Right ventricle myocardium inferior (tissue), 1 donor: Measurements from ENCODE around the gene ATP1A1. TPM values are rescaled to one million over a fixed set of nuclear protein-coding genes. Genes with fewer than 3 reads are reported as not detected.

Experiments used
- ATAC-seq: fragments of 200-7000 bp; cut with Tn5 transposase; one replicate; pipeline ENCODE4 v1.9.1; 2020; ENCODE audit warnings: mild to moderate bottlenecking, moderate library complexity
- DNase-seq: peaks from one replicate; pipeline ENCODE4 v3.0.0; 2021; ENCODE audit errors: missing footprints
- intact Hi-C: fragments of 100-400 bp; cut with DNase I; formaldehyde crosslinking; loops from one replicate; pipeline ENCODE4 v1.11.0; 2022
- total RNA-seq: library from RNA; stranded (reverse); fragmentation: NEBNext Ultra II Directional; extraction: Animal tissue kit (Norgen Biotek cat#: 25700); gene quantifications from one replicate; pipeline ENCODE4 v1.2.1, GENCODE V29; 2021
- donor health status: DM: no; HTN: yes; CAD: no; lungs with severe emphysema.

Gene ATP1A1
- total RNA-seq, 1 donor from 2014 or later = 298 TPM

GRCh38 chr1:116338400-116338799 is 34.6 kb upstream of the ATP1A1 start:
- DNase-seq (no peak), ATAC-seq (no peak)
- intact Hi-C loops = no loop called here

- intact Hi-C loops = no loop called here
- DNase-seq = no peak
- ATAC-seq = no peak
Measured at GRCh38 chr1:116340506-116341231, 32.4 kb upstream of the ATP1A1 start.

DNA sequence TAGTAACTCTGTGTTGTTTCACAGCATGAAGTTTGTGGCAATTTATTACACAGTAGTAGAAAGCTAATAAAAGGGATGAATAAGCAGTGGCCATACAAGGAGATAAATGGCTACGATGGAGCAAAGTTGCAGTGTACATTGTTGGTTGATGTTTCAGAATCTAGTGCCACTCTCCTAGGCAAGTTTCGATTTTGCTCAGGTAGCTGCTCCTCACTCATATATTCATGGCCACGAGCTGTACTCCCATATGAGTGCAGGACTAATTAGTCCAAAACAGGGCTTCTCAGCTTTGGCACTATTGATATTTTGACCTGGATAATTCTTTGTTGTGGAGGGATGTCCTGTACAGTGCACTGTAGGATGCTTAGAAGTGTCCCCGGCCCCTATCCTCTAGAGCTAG is 30.0 kb upstream of the ATP1A1 start:
- no peak for DNase-seq
- ATAC-seq = no peak
- intact Hi-C loops = no loop called here

- DNase-seq (no peak), ATAC-seq (no peak)
- intact Hi-C loops = no loop called here
Measured at GRCh38 chr1:116345011-116345410, 28.0 kb upstream of the ATP1A1 start.

DNA sequence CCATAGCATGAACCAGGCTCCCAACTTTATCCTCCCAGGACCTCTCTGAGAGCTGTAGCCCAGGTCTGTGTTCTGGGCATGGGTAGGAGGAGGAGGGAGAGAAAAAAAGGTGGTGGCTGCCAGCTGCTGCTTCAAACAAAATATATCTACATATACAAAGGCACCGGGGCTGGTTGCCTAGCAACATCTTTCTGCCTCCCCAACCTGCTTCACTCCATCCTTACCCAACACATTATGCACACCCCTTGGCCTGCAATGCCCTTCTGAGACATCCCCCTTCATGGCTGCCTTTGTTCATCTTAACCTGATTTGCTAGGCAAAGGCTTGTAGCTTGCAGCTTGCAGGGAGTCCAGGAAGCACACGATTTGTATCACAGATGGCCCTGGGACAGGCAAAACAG is 27.2 kb upstream of the ATP1A1 start:
- peak; percentile 56 for ATAC-seq
- DNase-seq = no peak
- intact Hi-C loops = no loop called here

GRCh38 chr1:116346943-116347673 is 25.9 kb upstream of the ATP1A1 start:
- DNase-seq (no peak), ATAC-seq (no peak)
- intact Hi-C loops = no loop called here

DNA sequence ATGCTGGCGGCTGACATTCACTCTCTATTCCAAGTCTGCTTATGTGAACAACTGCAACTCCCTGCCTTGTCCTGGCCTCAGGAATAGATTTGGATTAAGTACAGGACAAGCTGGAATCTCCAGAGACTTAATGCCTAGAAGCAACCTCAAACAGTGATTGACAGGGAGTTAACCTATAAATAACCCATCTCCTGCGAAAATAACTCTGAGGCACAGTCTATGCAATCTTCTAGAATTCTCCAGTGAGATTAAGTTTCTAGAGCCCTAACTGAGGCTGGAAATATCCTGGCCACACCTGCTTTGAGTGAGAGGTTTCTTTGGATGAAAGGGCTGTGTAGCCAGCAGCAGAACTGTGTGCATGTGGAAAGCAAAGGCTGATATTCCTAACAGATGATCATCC is 25.3 kb upstream of the ATP1A1 start:
- DNase-seq (no peak), ATAC-seq (no peak)
- intact Hi-C loops = no loop called here

- intact Hi-C loops = no loop called here
- ATAC-seq = no peak
- no peak for DNase-seq
Measured at GRCh38 chr1:116350097-116350645, 22.9 kb upstream of the ATP1A1 start.

DNA sequence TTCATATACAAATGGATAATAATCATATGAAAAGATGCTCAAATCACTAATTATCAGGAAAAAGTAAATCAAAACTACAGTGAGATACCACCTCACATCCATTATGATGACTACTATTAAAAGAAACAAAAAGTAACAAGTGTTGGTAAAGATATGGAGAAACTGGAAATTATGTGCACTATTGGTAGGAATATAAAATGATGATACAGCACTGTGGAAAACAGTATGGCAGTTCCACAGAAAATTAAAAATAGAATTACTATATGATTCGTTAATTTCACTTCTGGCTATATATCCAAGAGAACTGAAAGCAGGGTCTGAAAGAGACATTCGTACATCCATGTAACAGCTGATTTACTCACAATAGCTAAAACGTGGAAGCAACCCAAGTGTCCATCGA is 21.1 kb upstream of the ATP1A1 start:
- DNase-seq = no peak
- ATAC-seq = no peak
- intact Hi-C loops = no loop called here

- DNase-seq (no peak), ATAC-seq (no peak)
- intact Hi-C loops = no loop called here
Measured at GRCh38 chr1:116352349-116352813, 20.7 kb upstream of the ATP1A1 start.

DNA sequence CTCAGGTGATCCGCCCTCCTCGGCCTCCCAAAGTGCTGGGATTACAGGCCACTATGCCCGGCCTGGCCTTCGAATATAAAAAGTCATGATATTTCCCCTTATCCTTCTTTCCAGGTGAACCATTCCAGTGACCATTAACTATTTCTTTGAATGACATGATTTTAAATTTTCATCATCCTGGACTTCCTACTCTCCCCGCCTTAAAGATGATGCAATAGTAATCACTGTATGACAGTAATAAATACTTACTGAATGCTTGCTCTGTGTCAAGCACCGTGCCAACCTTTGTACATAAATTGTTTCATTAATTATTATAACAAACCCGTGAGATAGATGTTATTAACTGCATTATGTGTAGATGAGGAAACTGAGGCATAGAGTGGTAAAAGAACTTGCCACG is 19.9 kb upstream of the ATP1A1 start:
- ATAC-seq (no peak), DNase-seq (no peak)
- intact Hi-C loops = no loop called here

- DNase-seq (no peak), ATAC-seq (no peak)
- intact Hi-C loops = no loop called here
Measured at GRCh38 chr1:116356067-116356466, 17.0 kb upstream of the ATP1A1 start.

- no peak for ATAC-seq
Measured at GRCh38 chr1:116356673-116357072, 16.4 kb upstream of the ATP1A1 start.

DNA sequence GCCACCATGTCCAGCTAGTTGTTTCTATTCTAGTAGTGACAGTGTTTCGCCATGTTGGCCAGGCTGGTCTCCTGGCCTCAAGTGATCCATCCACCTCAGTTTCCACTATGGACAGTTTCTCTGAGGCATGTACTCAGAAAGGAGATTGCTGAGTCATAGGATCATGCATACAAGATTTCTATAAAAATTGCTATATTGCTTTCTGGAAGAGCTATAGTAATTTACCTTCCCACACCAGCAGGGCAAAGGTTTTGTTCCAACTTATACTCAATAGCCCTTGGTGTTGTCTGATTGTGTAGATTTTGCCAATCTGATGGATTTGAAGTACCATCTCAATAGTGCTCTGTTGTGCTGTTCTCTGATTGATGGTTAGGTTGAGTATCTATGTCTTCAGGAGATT is 15.6 kb upstream of the ATP1A1 start:
- intact Hi-C loops = no loop called here
- no peak for ATAC-seq

More at GRCh38 chr1:116356673-116357072, 16.4 kb upstream of the ATP1A1 start:
- no peak for DNase-seq
- intact Hi-C loops = no loop called here

GRCh38 chr1:116359060-116359830 is 13.8 kb upstream of the ATP1A1 start:
- no peak for DNase-seq
- intact Hi-C loops = no loop called here
- no peak for ATAC-seq

More for the DNA sequence above, 15.6 kb upstream of the ATP1A1 start:
- DNase-seq = no peak

DNA sequence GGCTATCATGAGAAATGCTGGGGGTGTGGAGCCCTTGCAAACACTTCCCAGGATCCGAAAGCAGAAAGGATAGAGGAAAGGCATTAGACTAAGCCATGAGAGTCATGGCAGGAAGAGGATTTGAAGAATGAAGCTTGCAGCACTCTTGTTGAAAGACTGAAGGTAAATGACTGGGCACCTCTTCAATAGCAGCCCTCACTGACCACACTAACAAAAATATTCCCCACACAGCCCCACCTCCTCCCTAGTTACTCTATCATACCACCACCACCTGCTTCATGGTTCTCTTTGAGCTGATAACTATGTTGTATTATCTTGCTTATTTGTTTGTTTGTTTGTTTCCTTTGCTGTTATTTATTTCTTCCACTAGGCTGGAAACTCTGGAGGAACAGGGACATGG is 13.2 kb upstream of the ATP1A1 start:
- DNase-seq = no peak
- ATAC-seq = no peak
- intact Hi-C loops = loop anchor here (2.0 kb wide), 1 partner anchor 125 kb away; no protein-coding TSS in a partner anchor

DNA sequence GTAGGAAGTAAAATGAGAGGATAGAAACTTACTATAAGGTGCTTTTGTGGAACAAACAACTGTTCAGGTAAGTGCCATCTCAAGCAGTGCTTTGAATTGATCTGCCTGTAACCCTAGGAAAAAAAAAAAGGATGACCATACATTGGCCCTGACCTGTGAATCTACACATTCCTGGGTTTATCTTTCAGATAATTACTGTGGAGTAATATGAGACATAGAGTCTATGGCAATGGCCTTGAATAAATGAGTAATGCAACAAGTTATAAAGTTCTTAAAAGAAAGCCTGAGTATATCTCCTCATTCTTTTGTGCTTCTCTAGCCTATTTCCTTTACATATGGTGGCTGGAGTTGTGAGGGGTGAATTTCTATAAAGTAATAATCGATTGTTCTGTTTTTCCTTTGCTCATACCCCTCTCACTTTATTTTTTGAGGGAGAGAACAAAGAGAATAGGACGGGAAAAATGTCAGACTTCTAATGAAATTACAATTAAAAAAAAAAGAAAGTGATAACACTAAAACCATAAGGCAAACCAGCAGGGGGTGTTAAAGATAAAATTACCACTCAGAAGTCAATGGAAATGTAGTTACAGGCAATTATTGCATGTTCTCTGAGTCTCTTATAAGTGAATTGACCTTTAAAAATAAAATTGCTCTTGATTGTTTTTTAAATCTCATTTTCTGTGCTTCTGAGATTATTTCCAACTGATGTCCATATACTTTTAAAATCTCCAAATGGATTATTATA is 12.4 kb upstream of the ATP1A1 start:
- ATAC-seq (no peak), DNase-seq (no peak)
- intact Hi-C loops = loop anchor here (2.0 kb wide), 1 partner anchor 124 kb away; no protein-coding TSS in a partner anchor

GRCh38 chr1:116361648-116362047 is 11.4 kb upstream of the ATP1A1 start:
- intact Hi-C loops = loop anchor here (2.0 kb wide), 1 partner anchor 123 kb away; no protein-coding TSS in a partner anchor
- no peak for DNase-seq
- ATAC-seq = peak; percentile 56
